Calu3 (cell line): ENCODE measurements around the gene TRMO. TPM values are rescaled to one million over a fixed set of nuclear protein-coding genes. Genes with fewer than 3 reads are reported as not detected.

Experiments
- BruUV-seq: library from RNA; stranded (reverse); fragments of 400-500 nt; replicated peaks from 2 replicates; lab custom pipeline; 2021; lab: Mats Ljungman, UMichigan
- CTCF ChIA-PET: fragments of 300-600 bp; sonication (Branson Sonifier 250); formaldehyde crosslinking; loops from one replicate; lab custom pipeline; 2022; ENCODE audit warnings: antibody characterized with exemption; lab: Charles Lee
- DNase-seq: peaks from one replicate; pipeline ENCODE4 v3.0.0; 2022
- H3K27ac Mint-ChIP-seq: one replicate; pipeline ENCODE4 v1.8.0; 2022; ENCODE audit warnings: mixed read lengths; ENCODE audit not compliant: unreplicated experiment
- H3K27me3 Mint-ChIP-seq: one replicate; pipeline ENCODE4 v1.8.0; 2022; ENCODE audit warnings: mixed read lengths; ENCODE audit not compliant: unreplicated experiment
- H3K36me3 Mint-ChIP-seq: one replicate; pipeline ENCODE4 v1.8.0; 2022; ENCODE audit warnings: mild to moderate bottlenecking, moderate library complexity, mixed read lengths; ENCODE audit not compliant: insufficient read depth, unreplicated experiment
- H3K4me1 Mint-ChIP-seq: one replicate; pipeline ENCODE4 v1.8.0; 2022; ENCODE audit warnings: mild to moderate bottlenecking, low read depth, mixed read lengths; ENCODE audit not compliant: unreplicated experiment
- H3K4me3 Mint-ChIP-seq: one replicate; pipeline ENCODE4 v1.8.0; 2022; ENCODE audit warnings: mild to moderate bottlenecking, low read depth, moderate library complexity, mixed read lengths; ENCODE audit not compliant: unreplicated experiment
- H3K9me3 Mint-ChIP-seq: one replicate; pipeline ENCODE4 v1.8.0; 2022; ENCODE audit warnings: low read depth, mixed read lengths; ENCODE audit not compliant: unreplicated experiment
- CTCF ChIP-seq: fragments of 200-600 bp; IDR thresholded peaks from one replicate; pipeline ENCODE4 v1.8.0; 2022; ENCODE audit warnings: antibody characterized with exemption; ENCODE audit not compliant: unreplicated experiment
- intact Hi-C: fragments of 100-400 bp; cut with micrococcal nuclease; formaldehyde crosslinking; loops from one replicate; pipeline ENCODE4 v1.10.0; 2022; ENCODE audit not compliant: unreplicated experiment
- total RNA-seq: library from RNA; stranded (reverse); gene quantifications from 2 replicates; pipeline ENCODE4 v1.2.3, GENCODE V29; 2022

Gene TRMO
- total RNA-seq, 1 experiment from 2014 or later = 4.8 TPM

- intact Hi-C loops = no loop called here
- H3K36me3 Mint-ChIP-seq = no peaks in the 10 kb centered on the region
- no peak overlapping the region for H3K27ac Mint-ChIP-seq
- no peaks in the 10 kb centered on the region for H3K9me3 Mint-ChIP-seq
- DNase-seq = no peak
- H3K4me1 Mint-ChIP-seq = no peaks in the 10 kb centered on the region
- H3K27me3 Mint-ChIP-seq = no peaks in the 10 kb centered on the region
- CTCF ChIA-PET = no interaction called here
- TF ChIP-seq CTCF = no peak
- BruUV-seq = no TSS peak
- no peak overlapping the region for H3K4me3 Mint-ChIP-seq
Observed at GRCh38 chr9:97895211-97895610, 27.1 kb downstream of the TRMO start.

- CTCF ChIA-PET = no interaction called here
Observed at GRCh38 chr9:97892421-97892820, 29.9 kb downstream of the TRMO start.

GRCh38 chr9:97891736-97892135, 30.6 kb downstream of the TRMO start:
- no peaks in the 10 kb centered on the region for H3K4me1 Mint-ChIP-seq
- H3K4me3 Mint-ChIP-seq = no peak overlapping the region
- intact Hi-C loops = no loop called here
- TF ChIP-seq CTCF = no peak
- no peak overlapping the region for H3K27ac Mint-ChIP-seq
- CTCF ChIA-PET = no interaction called here
- no peaks in the 10 kb centered on the region for H3K9me3 Mint-ChIP-seq
- no TSS peak for BruUV-seq
- no peaks in the 10 kb centered on the region for H3K36me3 Mint-ChIP-seq
- H3K27me3 Mint-ChIP-seq = no peaks in the 10 kb centered on the region
- no peak for DNase-seq

More at GRCh38 chr9:97892421-97892820, 29.9 kb downstream of the TRMO start:
- Mint-ChIP-seq H3K9me3 (no peaks in the 10 kb centered on the region), H3K4me1 (no peaks in the 10 kb centered on the region), H3K4me3 (no peak overlapping the region), H3K27ac (no peak overlapping the region), H3K36me3 (no peaks in the 10 kb centered on the region), H3K27me3 (no peaks in the 10 kb centered on the region)
- DNase-seq = no peak
- no peak for TF ChIP-seq CTCF
- intact Hi-C loops = no loop called here
- BruUV-seq = no TSS peak

GRCh38 chr9:97889941-97890887, 32.1 kb downstream of the TRMO start:
- Mint-ChIP-seq H3K9me3 (no peaks in the 10 kb centered on the region), H3K4me1 (no peaks in the 10 kb centered on the region), H3K4me3 (no peak overlapping the region), H3K27me3 (no peaks in the 10 kb centered on the region), H3K27ac (no peak overlapping the region), H3K36me3 (no peaks in the 10 kb centered on the region)
- intact Hi-C loops = no loop called here
- no peak for TF ChIP-seq CTCF
- peak; percentile 30 for DNase-seq
- no TSS peak for BruUV-seq
- CTCF ChIA-PET = interaction anchor here (0.6 to 1.0 kb wide), 4 partner anchors 11 to 176 kb away, joined by 3 to 4 read pairs (median 3); no protein-coding TSS in a partner anchor
